Rectal smooth muscle tissue (tissue), 1 donor: Measurements from ENCODE around the gene CAP2.
"Not testable (repeated sequence)": the region's sequence is repeated elsewhere in the genome, so short reads cannot be mapped to it uniquely, and the experiment has no call there.

Experiments
- H3K27ac ChIP-seq: one replicate; pipeline ENCODE4 v1.7.0; 2013; ENCODE audit warnings: low read depth, low read length, inconsistent platforms
- H3K27me3 ChIP-seq: one replicate; pipeline ENCODE4 v1.7.0; 2013; ENCODE audit warnings: low read length; ENCODE audit not compliant: control insufficient read depth, insufficient read depth
- H3K36me3 ChIP-seq: one replicate; pipeline ENCODE4 v1.7.0; 2013; ENCODE audit warnings: low read length; ENCODE audit not compliant: control insufficient read depth, insufficient read depth
- H3K4me1 ChIP-seq: one replicate; pipeline ENCODE4 v1.7.0; 2013; ENCODE audit warnings: low read length; ENCODE audit not compliant: control insufficient read depth, insufficient read depth
- H3K4me3 ChIP-seq: one replicate; pipeline ENCODE4 v1.7.0; 2013; ENCODE audit warnings: low read length
- H3K9ac ChIP-seq: one replicate; pipeline ENCODE4 v1.7.0; 2013; ENCODE audit warnings: low read length

The CAP2 gene

GRCh38 chr6:17427062-17427461 is 33.7 kb downstream of the CAP2 start:
- no peak overlapping the region for H3K9ac ChIP-seq
- H3K27me3 ChIP-seq = no peaks in the 10 kb centered on the region
- no peak overlapping the region for H3K27ac ChIP-seq
- H3K4me1 ChIP-seq = peaks cover 15% of the 10 kb centered on the region
- no peak overlapping the region for H3K4me3 ChIP-seq
- H3K36me3 ChIP-seq = peaks cover 2% of the 10 kb centered on the region

DNA sequence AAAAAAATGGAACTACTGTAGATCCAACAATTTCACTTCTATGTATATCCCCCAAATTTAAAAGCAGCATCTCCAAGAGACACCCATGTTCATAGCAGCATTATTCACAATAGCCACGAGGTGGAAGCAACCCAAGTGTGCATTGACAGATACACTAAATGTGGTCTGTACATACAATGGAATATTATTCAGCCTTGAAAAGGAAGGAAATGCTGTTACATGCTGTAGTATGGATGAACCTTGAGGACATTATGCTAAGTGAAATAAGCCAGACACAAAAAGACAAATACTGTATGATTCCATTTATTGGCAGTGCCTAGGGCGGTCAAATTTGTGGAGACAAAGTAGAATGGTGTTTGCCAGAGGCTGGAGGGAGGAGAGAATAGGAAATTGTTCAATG is 34.2 kb downstream of the CAP2 start:
- Histone ChIP-seq H3K4me1 (peaks cover 17% of the 10 kb centered on the region), H3K36me3 (peaks cover 2% of the 10 kb centered on the region), H3K27me3 (no peaks in the 10 kb centered on the region), H3K27ac (no peak overlapping the region), H3K9ac (no peak overlapping the region), H3K4me3 (no peak overlapping the region)

- H3K27me3 ChIP-seq, H3K36me3 ChIP-seq, H3K4me3 ChIP-seq, H3K9ac ChIP-seq: not testable (repeated sequence)
- peak overlapping the region; percentile 56 for H3K27ac ChIP-seq
- peaks cover 17% of the 10 kb centered on the region for H3K4me1 ChIP-seq
These were observed 35.3 kb downstream of the CAP2 start for GRCh38 chr6:17428595-17429120.

DNA sequence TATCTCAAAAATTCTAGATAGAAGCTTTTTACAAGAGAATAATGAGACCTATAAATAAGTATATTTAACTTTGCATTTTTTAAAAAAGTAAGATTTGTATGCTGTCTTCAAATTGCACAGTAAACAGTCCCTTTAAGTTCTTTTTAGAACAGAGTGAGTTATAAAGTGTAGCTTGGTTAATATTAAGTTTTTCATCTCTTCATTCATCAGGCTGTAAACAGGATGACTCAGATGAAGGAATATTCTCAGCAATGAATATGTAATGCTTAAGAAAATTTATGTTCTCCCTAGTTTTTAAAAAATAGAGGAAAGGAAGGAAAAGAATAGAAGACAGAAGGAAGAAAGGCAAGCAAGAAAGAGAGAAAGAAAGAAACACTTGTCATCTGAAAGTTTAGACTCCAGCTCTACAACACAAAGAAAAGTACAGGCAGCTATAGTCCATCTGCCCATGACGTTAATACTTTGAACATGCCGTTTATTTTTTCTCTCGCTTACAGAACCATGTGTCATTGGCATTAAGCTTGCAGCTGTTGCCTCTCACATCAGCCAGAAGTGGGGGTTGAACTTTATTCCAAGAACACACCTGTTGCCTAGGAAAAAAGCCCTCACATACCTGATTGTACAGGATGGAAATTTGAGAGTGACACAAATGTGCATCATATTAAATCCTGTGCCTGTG is 36.1 kb downstream of the CAP2 start:
- Histone ChIP-seq H3K27me3 (no peaks in the 10 kb centered on the region), H3K4me3 (no peak overlapping the region), H3K27ac (peak overlapping the region; percentile 56), H3K36me3 (peaks cover 2% of the 10 kb centered on the region), H3K9ac (no peak overlapping the region), H3K4me1 (peaks cover 17% of the 10 kb centered on the region)

GRCh38 chr6:17431581-17431980 is 38.2 kb downstream of the CAP2 start:
- Histone ChIP-seq H3K4me1 (peaks cover 17% of the 10 kb centered on the region), H3K9ac (no peak overlapping the region), H3K27ac (no peak overlapping the region), H3K36me3 (peaks cover 2% of the 10 kb centered on the region), H3K4me3 (no peak overlapping the region), H3K27me3 (no peaks in the 10 kb centered on the region)

DNA sequence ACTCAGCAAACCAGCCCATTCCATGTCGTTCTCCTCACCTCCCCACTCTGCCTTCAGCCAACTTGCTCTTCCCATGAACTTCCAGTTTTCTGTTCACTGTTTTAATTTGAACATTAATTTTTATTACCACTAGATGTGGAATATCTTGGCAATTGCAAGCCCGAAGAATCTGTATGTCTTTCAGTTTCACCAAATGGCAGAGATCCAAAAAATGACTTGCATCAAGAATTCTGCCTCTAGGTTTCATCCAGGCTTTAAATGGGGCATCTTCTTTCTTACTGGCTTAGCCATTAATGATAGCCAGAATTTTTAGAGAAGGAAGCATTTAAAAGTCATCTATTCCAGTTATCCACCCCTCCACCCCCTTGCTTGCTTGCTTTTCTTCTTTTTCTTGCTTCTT is 39.0 kb downstream of the CAP2 start:
- Histone ChIP-seq H3K27ac (no peak overlapping the region), H3K9ac (no peak overlapping the region), H3K4me1 (peaks cover 17% of the 10 kb centered on the region), H3K36me3 (no peaks in the 10 kb centered on the region), H3K4me3 (no peak overlapping the region), H3K27me3 (no peaks in the 10 kb centered on the region)

- Histone ChIP-seq H3K4me3 (no peak overlapping the region), H3K4me1 (peaks cover 6% of the 10 kb centered on the region), H3K36me3 (no peaks in the 10 kb centered on the region), H3K27me3 (no peaks in the 10 kb centered on the region), H3K27ac (no peak overlapping the region), H3K9ac (no peak overlapping the region)
These were observed 46.0 kb downstream of the CAP2 start for GRCh38 chr6:17439243-17439993.

- not testable (repeated sequence) for H3K27ac ChIP-seq, H3K4me1 ChIP-seq, H3K4me3 ChIP-seq, H3K9ac ChIP-seq, H3K36me3 ChIP-seq, H3K27me3 ChIP-seq
These were observed 47.4 kb downstream of the CAP2 start for GRCh38 chr6:17440811-17441210.

- H3K4me1 ChIP-seq = peaks cover 6% of the 10 kb centered on the region
- H3K9ac ChIP-seq = no peak overlapping the region
- H3K27ac ChIP-seq = no peak overlapping the region
- H3K4me3 ChIP-seq = no peak overlapping the region
- H3K27me3 ChIP-seq = no peaks in the 10 kb centered on the region
- H3K36me3 ChIP-seq = no peaks in the 10 kb centered on the region
These were observed 48.8 kb downstream of the CAP2 start for GRCh38 chr6:17442196-17442595.

GRCh38 chr6:17446713-17447112 is 53.3 kb downstream of the CAP2 start:
- Histone ChIP-seq H3K36me3 (no peaks in the 10 kb centered on the region), H3K27me3 (no peaks in the 10 kb centered on the region), H3K9ac (no peak overlapping the region), H3K4me1 (no peaks in the 10 kb centered on the region), H3K27ac (no peak overlapping the region), H3K4me3 (no peak overlapping the region)

DNA sequence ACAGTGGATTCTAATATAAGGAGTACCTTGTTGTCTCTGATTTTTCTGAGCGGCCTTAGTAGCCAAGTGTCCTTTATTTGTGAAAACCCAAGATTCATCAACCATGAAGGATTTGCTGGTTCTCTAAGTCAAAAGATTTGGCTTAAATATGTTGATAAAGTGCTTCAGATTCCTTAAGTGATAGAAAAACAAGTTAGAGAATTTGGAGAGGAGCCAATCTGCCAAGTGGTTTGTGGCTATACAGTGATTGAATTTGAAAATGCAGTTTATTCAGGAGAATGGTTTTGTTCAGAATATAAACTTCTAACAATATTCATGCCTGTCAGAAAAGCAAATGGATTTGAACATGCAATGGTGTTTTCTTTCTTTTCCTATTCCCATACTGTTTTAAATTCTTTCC is 54.8 kb downstream of the CAP2 start:
- no peak overlapping the region for H3K4me3 ChIP-seq
- no peaks in the 10 kb centered on the region for H3K36me3 ChIP-seq
- no peak overlapping the region for H3K27ac ChIP-seq
- no peaks in the 10 kb centered on the region for H3K4me1 ChIP-seq
- H3K27me3 ChIP-seq = no peaks in the 10 kb centered on the region
- no peak overlapping the region for H3K9ac ChIP-seq

DNA sequence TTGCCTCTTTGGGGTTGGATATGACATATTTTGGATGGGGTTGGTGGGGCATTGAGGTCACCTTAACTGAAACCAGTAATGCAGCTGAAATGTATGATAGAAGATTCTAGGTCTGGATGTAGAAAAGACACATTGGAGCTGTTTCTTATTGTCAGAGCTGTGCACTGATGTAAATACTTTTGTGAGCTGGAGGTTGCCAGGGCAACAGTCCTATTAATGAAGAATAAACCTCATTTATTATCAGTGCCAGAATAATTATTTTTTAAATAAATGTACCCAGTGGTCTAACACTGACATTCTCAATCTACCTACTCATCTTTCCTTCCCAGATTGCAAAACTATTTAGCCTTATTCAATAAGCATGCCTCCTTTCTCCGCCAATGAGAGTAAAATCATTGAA is 57.0 kb downstream of the CAP2 start:
- Histone ChIP-seq H3K4me3 (no peak overlapping the region), H3K27me3 (no peaks in the 10 kb centered on the region), H3K4me1 (no peaks in the 10 kb centered on the region), H3K9ac (no peak overlapping the region), H3K27ac (no peak overlapping the region), H3K36me3 (no peaks in the 10 kb centered on the region)

DNA sequence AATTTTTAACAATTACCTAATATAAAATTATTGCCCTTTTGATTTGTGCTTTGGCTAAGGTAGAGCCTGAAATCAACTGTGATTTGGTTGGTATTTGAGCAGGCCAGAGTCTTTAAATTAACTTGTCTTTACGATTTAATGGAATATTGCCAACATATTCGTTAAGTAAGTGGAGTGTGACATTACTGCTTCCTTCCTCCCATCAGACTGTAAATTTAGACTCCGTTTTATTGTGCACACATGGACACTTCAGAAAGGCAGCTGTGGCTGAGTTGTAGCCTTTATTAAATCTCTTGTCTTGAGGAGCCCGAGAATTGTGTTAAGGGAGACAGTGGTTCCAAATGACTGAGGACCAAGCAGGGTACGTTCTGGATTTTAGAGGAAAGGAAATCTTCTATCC is 57.4 kb downstream of the CAP2 start:
- Histone ChIP-seq H3K4me1 (no peaks in the 10 kb centered on the region), H3K27ac (no peak overlapping the region), H3K4me3 (no peak overlapping the region), H3K9ac (no peak overlapping the region), H3K27me3 (no peaks in the 10 kb centered on the region), H3K36me3 (no peaks in the 10 kb centered on the region)
